SHP77 treated with DMSO at 0.1 percent for 48 hours (cell line): ENCODE measurements around the gene RAB26.
"Not testable (repeated sequence)": the region's sequence is repeated elsewhere in the genome, so short reads cannot be mapped to it uniquely, and the experiment has no call there.

Source experiments
- DNase-seq: peaks from one replicate; lab custom pipeline; 2025; lab: John Stamatoyannopoulos, UW

The RAB26 gene

GRCh38 chr16:2196162-2196980 is 47.9 kb downstream of the RAB26 start, which contains the start of gene CASKIN1:
CASKIN1 (minus strand) TSS chr16:2196605; CDS start chr16:2196432, 173 bp downstream.
- no peak for DNase-seq

DNA sequence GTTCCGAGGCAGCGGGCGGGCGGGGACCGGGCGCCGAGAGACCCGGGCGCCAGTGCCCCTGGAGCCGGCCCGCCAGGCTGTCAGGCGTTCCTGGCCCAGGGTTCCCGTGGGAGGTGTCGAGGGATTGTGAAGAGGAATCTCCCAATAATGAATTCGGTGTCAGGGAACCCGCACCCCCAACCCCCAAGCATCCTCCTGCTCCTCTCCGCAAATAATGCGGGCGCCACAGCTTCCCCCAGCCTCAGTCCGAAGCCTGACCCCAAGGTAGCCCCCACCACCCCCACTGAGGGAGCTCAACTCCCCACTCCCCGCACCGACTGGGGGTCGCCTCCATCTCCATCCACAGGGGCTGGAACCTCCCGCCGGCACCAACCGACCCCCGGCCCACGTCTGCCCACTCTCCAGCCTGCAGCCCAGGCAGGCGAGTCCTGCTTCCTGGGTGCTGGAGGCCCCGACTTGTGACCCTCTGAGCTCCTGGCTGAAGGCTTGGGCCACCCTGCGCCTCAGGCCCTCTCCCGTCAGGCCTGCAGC is 48.6 kb downstream of the RAB26 start:
- no peak for DNase-seq

DNA sequence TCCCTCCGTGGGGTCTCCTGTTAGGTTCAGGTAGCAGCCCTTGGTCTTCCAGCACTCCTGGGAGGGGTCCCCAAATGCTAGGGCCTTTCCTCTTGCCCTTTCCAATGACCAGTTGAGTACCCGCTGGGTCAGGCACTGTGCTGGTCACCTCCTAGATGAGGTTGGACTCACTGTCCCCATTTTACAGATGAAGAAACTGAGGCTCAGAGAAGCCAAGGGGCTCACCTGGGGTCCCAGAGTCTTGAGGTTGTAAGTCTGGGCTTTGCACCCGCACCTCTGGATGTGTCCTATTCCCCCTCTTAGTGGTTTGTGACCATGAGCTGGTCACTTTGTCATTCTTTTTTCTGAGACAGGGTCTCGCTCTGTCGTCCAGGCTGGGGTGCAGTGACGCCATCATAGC is 49.3 kb downstream of the RAB26 start:
- no peak for DNase-seq

DNA sequence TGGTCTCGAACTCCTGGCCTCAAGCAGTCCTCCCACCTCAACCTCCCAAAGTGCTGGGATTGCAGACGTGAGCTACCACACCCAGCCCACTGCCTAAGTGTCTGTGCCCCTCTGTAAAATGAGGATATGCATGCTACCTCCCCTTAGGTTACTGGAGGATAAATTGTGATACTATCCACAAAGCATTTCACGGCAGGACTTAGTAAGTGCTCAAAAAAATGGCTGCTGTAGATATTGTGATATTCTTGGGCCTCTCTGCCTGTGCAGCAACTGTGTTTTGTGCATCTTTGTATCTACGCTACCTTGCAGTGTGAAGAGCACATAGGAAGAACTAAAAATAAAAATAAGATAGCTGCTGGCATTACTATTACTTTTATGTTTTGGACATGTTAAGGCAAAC is 49.9 kb downstream of the RAB26 start:
- DNase-seq, result no peak

- no peak for DNase-seq
Measured at GRCh38 chr16:2199095-2199494, 50.7 kb downstream of the RAB26 start.

- DNase-seq, result no peak
Measured at GRCh38 chr16:2199621-2200139, 51.3 kb downstream of the RAB26 start.

GRCh38 chr16:2200313-2200712 is 51.9 kb downstream of the RAB26 start:
- no peak for DNase-seq

DNA sequence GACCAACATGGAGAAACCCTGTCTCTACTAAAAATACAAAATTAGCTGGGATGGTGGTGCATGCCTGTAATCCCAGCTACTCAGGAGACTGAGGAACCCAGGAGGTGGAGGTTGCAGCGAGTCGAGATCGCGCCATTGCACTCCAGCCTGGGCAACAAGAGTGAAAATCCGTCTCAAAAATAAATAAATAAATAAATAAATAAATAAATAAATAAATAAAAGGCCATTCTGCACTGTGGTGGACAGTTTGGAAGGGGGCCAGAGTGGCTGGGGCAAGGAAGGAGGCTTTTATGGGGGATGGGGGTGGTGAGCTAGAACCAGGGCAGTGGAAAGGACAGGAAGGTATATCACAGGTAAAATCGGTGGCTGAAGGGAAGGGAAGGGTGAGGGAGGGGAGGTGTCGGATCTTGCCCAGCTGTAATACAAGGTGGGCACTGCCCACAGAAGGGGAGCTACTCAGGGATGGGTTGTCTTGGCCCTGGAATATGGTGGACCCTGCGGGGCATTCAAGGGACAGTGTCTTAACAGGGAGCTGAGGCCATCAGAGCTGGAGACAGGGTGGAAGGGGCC is 54.8 kb downstream of the RAB26 start:
- DNase-seq, result not testable (repeated sequence)
